ENCODE measurements around the gene SMAD4.

GRCh38 chr18:51089691-51090090 is 59.7 kb downstream of the SMAD4 start:
- TF ChIP-seq CTCF (IDR thresholded peaks at IDR 0.05): no peak
- TF ChIP-seq POLR2A (IDR thresholded peaks at IDR 0.05): no peak
